ENCODE results near the gene GXYLT1. TPM values are rescaled to one million over a fixed set of nuclear protein-coding genes. Genes with fewer than 3 reads are reported as not detected.

Gene GXYLT1
- total and polyA plus RNA-seq, 3 donors from 2014 or later: 13.7 to 29.9 (median 28.5) TPM

DNA sequence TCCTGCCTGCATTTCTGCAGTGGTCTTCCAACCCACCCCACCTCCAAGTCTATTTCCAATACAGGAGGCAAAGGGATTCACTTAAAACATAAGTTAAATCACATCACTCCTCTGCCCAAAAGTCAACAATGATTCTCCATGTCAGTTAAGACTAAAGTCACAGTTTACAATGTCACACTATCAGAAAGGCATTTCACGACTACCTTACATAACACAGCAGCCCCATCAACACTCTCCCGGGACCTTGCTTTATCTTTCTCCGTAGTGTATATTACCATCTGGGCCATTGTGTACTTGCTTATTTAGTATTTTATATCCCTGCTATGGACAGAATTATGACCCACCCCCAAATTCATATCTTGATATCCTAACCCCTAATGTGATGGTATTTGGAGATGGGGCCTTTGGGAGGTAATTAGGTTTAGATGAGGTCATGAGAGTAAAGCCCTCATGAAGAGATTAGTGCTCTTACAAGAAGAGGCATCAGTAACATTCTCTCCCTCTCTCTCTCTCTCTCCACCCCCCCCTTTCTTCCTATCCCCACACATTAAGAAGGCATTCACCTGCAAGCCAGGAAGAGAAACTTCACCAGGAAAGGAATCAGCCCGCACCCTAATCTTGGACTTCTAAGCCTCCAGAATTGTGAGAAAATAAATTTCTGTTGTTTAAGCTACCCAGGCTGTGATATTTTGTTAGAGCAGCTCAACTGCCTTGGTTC lies 112.7 kb downstream of the GXYLT1 start:
- WGBS, 2 donors: 85% methylated on average over 4 of the region's 4 CpGs
- Histone ChIP-seq H3K4me1 (no peaks in the 10 kb centered on the region), H3K27ac (no peak overlapping the region), H3K36me3 (ENCODE audit: low read depth, missing control alignments) (no peaks in the 10 kb centered on the region), H3K27me3 (no peaks in the 10 kb centered on the region), H3K4me3 (no peak overlapping the region), H3K9me3 (no peaks in the 10 kb centered on the region)
- intact Hi-C loops (cut with DNase I; ENCODE audit: low total_unique reads): no loop called here
- TF ChIP-seq, protein P1, sequence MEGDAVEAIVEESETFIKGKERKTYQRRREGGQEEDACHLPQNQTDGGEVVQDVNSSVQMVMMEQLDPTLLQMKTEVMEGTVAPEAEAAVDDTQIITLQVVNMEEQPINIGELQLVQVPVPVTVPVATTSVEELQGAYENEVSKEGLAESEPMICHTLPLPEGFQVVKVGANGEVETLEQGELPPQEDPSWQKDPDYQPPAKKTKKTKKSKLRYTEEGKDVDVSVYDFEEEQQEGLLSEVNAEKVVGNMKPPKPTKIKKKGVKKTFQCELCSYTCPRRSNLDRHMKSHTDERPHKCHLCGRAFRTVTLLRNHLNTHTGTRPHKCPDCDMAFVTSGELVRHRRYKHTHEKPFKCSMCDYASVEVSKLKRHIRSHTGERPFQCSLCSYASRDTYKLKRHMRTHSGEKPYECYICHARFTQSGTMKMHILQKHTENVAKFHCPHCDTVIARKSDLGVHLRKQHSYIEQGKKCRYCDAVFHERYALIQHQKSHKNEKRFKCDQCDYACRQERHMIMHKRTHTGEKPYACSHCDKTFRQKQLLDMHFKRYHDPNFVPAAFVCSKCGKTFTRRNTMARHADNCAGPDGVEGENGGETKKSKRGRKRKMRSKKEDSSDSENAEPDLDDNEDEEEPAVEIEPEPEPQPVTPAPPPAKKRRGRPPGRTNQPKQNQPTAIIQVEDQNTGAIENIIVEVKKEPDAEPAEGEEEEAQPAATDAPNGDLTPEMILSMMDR (IDR thresholded peaks at IDR 0.05): no peak
- no peak for TF ChIP-seq POLR2A (IDR thresholded peaks at IDR 0.05)
- no peak for DNase-seq

Other genes with a start within 250 kb of the GXYLT1 start
- gene YAF2, start 93.4 kb upstream of the GXYLT1 start, total RNA-seq: 10 to 100 TPM; 26.6 to 33.1 TPM
- gene YAF2, start 93.4 kb upstream of the GXYLT1 start, polyA plus RNA-seq (ENCODE audit: insufficient read depth, low read depth, low replicate concordance): 19.4 TPM
- 10 to 100 TPM; 54.6 to 65.8 TPM for gene ZCRB1, start 181.2 kb upstream of the GXYLT1 start, total RNA-seq
- gene ZCRB1, start 181.2 kb upstream of the GXYLT1 start, polyA plus RNA-seq (ENCODE audit: insufficient read depth, low read depth, low replicate concordance): 101 TPM
- gene PPHLN1, start 181.3 kb upstream of the GXYLT1 start, total RNA-seq: 10 to 100 TPM; 83.1 to 91.7 TPM
- gene PPHLN1, start 181.3 kb upstream of the GXYLT1 start, polyA plus RNA-seq (ENCODE audit: insufficient read depth, low read depth, low replicate concordance): 101 TPM

Measured in testis (tissue), 3 donors.